ENCODE results near the gene ZRANB2.

ZRANB2 gene, protein sequence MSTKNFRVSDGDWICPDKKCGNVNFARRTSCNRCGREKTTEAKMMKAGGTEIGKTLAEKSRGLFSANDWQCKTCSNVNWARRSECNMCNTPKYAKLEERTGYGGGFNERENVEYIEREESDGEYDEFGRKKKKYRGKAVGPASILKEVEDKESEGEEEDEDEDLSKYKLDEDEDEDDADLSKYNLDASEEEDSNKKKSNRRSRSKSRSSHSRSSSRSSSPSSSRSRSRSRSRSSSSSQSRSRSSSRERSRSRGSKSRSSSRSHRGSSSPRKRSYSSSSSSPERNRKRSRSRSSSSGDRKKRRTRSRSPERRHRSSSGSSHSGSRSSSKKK

DNA sequence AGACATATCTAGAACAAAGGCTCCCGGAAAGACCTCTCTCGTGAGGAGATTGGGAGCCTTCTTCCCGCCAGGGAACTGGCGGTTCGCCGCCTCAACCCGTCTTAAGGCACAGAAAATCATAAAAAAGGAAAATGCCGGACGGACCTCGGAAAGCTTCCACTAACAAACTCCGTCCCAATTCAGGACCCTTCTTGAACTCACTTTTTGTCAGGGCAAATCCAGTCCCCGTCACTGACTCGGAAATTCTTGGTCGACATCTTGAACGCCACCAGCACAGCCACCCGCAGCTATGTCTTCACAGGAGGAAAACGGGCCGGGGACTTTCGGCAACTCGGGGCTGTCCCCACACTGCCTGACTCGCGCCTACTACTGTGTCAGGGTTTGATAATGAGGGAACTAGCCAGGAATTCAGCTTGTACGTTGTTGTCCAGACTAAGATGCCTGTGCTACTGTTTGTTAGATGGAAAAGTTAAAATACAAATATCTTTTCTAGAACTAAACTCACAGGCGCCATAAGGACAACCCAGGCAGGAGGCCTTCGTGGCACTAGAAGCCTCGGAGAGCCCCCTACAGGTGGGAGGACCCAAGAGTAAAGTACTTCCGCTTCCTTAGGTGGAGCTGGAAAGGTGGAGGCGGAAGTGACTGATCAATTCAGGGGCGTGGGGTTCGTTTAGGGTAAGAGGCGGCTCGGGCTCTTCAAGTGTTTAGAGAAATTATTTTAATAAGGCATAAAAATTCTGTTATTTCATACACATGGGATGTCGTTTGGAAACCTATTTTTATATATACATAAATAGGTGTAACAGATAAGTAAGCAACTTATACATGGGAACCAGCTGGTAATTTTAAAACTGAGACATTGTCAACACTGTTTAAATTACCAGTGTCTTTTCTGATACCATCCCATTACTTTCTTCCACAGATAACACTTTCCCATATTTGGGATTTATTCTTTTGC is at the start of gene ZRANB2:
ZRANB2 (minus strand) TSS at position 297 of the 958 bp plus-strand sequence; CDS start at position 257, 40 bp downstream.
- H3K4me1 ChIP-seq (ENCODE audit: insufficient read depth, low read length): no peaks in the 10 kb centered on the region
- H3K9ac ChIP-seq (ENCODE audit: low read depth, low read length): peak within 1 kb of the TSS; percentile 88
- H3K36me3 ChIP-seq (ENCODE audit: insufficient read depth, low read length): peaks cover 9% of the 10 kb centered on the region
- H3K9me3 ChIP-seq (ENCODE audit: control insufficient read depth, insufficient read depth, low read length): no peaks in the 10 kb centered on the region

DNA sequence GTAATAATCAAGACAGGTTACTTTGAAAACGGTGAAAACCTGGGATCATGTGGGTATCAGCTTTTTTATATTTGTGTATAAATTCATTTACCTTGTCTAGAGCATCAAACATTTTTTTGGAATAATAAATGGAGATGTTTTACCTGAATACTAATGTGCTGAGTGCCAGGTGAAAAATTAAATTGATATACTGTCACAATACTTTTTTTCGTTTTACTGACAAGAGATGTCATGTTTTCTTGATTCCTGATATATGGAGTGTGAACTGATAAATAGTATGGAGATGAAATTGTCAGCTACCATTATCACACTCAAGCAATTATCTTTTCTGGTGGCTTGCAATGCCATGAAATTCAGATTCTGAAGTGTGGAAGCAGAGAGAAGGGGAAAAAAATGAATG is 47.2 kb upstream of the ZRANB2 start:
- H3K9ac ChIP-seq (ENCODE audit: low read depth, low read length): no peak overlapping the region
- H3K9me3 ChIP-seq (ENCODE audit: control insufficient read depth, insufficient read depth, low read length): no peaks in the 10 kb centered on the region; the same call in 1 of the 2 replicates
- no peaks in the 10 kb centered on the region for H3K36me3 ChIP-seq (ENCODE audit: insufficient read depth, low read length)
- no peaks in the 10 kb centered on the region for H3K4me1 ChIP-seq (ENCODE audit: insufficient read depth, low read length)

DNA sequence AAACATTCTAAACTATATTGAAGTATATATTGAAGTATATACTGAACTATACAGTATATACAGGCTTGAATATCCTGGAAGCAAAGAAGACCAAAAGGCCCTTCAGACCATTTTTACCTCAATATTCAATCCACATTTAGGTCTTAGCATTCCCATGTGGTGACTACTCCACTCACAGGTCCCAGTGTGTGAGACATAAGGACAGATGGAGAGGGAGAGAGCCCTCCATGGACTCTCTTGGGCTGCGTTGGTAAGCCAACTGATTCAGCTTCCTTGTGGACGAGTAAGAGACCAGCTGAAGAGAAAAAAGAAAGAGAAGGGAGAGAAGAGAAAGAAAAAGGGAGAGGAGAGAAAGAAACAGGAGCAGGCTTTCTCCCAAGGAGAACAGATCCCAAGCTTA is 37.3 kb upstream of the ZRANB2 start:
- no peaks in the 10 kb centered on the region for H3K36me3 ChIP-seq (ENCODE audit: insufficient read depth, low read length)
- no peak overlapping the region for H3K9ac ChIP-seq (ENCODE audit: low read depth, low read length)
- H3K9me3 ChIP-seq (ENCODE audit: control insufficient read depth, insufficient read depth, low read length): no peaks in the 10 kb centered on the region
- no peaks in the 10 kb centered on the region for H3K4me1 ChIP-seq (ENCODE audit: insufficient read depth, low read length)

DNA sequence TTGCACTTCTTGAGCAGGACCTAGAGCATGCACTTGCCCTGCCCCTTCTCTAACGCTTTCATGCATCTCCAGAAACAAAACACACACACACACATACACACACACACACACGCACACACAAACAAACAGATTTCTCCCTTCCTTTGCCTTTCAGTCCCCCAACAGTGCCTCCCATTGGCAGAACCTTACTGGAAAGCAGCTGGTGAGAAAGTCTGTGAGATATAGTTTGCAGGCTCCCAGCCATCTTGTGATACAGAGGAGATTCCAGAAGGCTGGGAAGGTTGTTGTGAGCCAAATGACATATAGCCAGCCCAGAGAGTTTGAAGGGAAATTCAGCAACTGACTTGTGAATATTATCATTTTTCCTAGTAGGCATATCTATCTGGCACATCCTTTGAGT is 35.9 kb upstream of the ZRANB2 start:
- Histone ChIP-seq H3K9me3 (ENCODE audit: control insufficient read depth, insufficient read depth, low read length) (no peaks in the 10 kb centered on the region), H3K4me1 (ENCODE audit: insufficient read depth, low read length) (no peaks in the 10 kb centered on the region)

GRCh38 chr1:71106658-71107322 is 26.0 kb upstream of the ZRANB2 start:
- H3K9me3 ChIP-seq (ENCODE audit: control insufficient read depth, insufficient read depth, low read length): no peaks in the 10 kb centered on the region

More for the DNA sequence above, 35.9 kb upstream of the ZRANB2 start:
- Histone ChIP-seq H3K9ac (ENCODE audit: low read depth, low read length) (no peak overlapping the region), H3K36me3 (ENCODE audit: insufficient read depth, low read length) (no peaks in the 10 kb centered on the region)

DNA sequence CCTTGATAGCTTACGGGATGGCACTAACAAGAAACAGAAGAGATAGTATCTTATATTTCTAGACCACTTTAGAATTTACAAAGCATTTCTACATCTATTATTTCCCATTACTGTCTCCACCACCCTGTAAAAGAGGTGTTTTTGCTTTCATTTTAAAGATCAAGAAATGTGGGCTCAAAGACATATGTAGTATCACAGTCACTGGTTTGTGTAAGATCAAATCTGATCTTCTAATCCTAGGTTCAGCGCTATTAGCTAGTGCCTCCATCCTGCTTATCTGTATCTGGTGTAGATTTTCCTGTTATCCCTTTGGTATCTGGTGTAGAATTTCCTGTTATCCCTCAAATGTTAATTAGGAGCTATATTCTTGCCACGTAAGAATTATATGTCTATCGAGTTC is 23.6 kb upstream of the ZRANB2 start:
- Histone ChIP-seq H3K36me3 (ENCODE audit: insufficient read depth, low read length) (no peaks in the 10 kb centered on the region), H3K9ac (ENCODE audit: low read depth, low read length) (no peak overlapping the region), H3K9me3 (ENCODE audit: control insufficient read depth, insufficient read depth, low read length) (no peaks in the 10 kb centered on the region), H3K4me1 (ENCODE audit: insufficient read depth, low read length) (no peaks in the 10 kb centered on the region; the same call in 1 of the 2 replicates)

More at GRCh38 chr1:71106658-71107322, 26.0 kb upstream of the ZRANB2 start:
- Histone ChIP-seq H3K4me1 (ENCODE audit: insufficient read depth, low read length) (no peaks in the 10 kb centered on the region; the same call in 1 of the 2 replicates), H3K36me3 (ENCODE audit: insufficient read depth, low read length) (no peaks in the 10 kb centered on the region), H3K9ac (ENCODE audit: low read depth, low read length) (no peak overlapping the region)

DNA sequence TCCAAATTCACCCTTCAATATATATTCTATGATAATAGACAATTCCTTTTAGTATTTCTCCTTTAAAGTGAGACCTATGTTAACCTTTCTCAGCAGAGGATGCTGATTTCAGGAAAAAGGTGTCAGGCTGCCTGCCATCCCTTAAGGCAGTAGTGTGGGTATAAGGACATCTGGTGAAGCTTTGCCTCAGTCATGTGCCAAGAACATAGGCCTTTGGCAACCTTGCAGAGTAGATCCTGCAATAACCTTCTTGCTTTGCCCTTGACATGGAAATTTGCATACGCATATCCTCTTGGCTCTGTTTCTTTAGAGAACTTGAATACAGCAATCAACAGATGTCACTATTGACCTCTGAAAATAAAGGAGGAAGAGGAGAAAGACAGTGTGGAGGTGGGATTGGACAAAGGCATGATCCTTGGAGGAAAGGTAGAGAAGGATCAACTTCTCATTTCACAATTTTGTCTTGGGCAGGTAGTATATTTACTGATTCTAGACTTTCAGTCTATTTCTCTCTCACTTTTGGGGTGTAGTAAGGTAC is 21.1 kb upstream of the ZRANB2 start:
- H3K36me3 ChIP-seq (ENCODE audit: insufficient read depth, low read length): no peaks in the 10 kb centered on the region
- no peaks in the 10 kb centered on the region for H3K9me3 ChIP-seq (ENCODE audit: control insufficient read depth, insufficient read depth, low read length)
- H3K4me1 ChIP-seq (ENCODE audit: insufficient read depth, low read length): no peaks in the 10 kb centered on the region; the same call in 1 of the 2 replicates
- H3K9ac ChIP-seq (ENCODE audit: low read depth, low read length): no peak overlapping the region

GRCh38 chr1:71097428-71097827 is 16.6 kb upstream of the ZRANB2 start:
- H3K4me1 ChIP-seq (ENCODE audit: insufficient read depth, low read length): no peaks in the 10 kb centered on the region; the same call in 1 of the 2 replicates
- H3K9ac ChIP-seq (ENCODE audit: low read depth, low read length): no peak overlapping the region
- H3K9me3 ChIP-seq (ENCODE audit: control insufficient read depth, insufficient read depth, low read length): no peaks in the 10 kb centered on the region
- no peaks in the 10 kb centered on the region for H3K36me3 ChIP-seq (ENCODE audit: insufficient read depth, low read length)

- Histone ChIP-seq H3K9me3 (ENCODE audit: control insufficient read depth, insufficient read depth, low read length) (no peaks in the 10 kb centered on the region), H3K9ac (ENCODE audit: low read depth, low read length) (no peak overlapping the region), H3K36me3 (ENCODE audit: insufficient read depth, low read length) (no peaks in the 10 kb centered on the region), H3K4me1 (ENCODE audit: insufficient read depth, low read length) (no peaks in the 10 kb centered on the region)
These were observed 14.1 kb upstream of the ZRANB2 start for GRCh38 chr1:71094913-71095312.

DNA sequence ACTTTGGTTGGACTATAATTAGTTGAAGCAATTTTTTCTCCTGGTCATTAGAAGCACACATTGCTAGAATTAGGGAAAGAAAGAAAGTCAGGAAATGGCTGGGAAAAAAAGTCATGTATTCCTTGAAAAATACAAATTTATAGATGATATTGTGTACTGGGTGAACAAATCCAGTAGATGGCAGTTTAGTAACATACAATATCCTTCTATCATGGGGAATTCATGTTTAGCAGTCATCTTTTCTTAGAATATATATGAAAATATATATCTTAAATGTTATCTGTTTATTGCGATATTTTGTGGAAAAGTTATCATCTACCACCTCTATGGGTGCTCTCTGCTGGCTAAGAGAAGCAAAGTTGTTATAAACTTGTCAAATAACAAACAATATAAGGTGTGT is 13.1 kb upstream of the ZRANB2 start:
- Histone ChIP-seq H3K9ac (ENCODE audit: low read depth, low read length) (no peak overlapping the region), H3K9me3 (ENCODE audit: control insufficient read depth, insufficient read depth, low read length) (no peaks in the 10 kb centered on the region), H3K4me1 (ENCODE audit: insufficient read depth, low read length) (no peaks in the 10 kb centered on the region), H3K36me3 (ENCODE audit: insufficient read depth, low read length) (no peaks in the 10 kb centered on the region)

GRCh38 chr1:71089536-71090270 is 8.9 kb upstream of the ZRANB2 start:
- H3K9ac ChIP-seq (ENCODE audit: low read depth, low read length): no peak overlapping the region
- no peaks in the 10 kb centered on the region for H3K36me3 ChIP-seq (ENCODE audit: insufficient read depth, low read length)
- no peaks in the 10 kb centered on the region for H3K9me3 ChIP-seq (ENCODE audit: control insufficient read depth, insufficient read depth, low read length)
- no peaks in the 10 kb centered on the region for H3K4me1 ChIP-seq (ENCODE audit: insufficient read depth, low read length)

- Histone ChIP-seq H3K9ac (ENCODE audit: low read depth, low read length) (no peak overlapping the region), H3K9me3 (ENCODE audit: control insufficient read depth, insufficient read depth, low read length) (no peaks in the 10 kb centered on the region), H3K4me1 (ENCODE audit: insufficient read depth, low read length) (no peaks in the 10 kb centered on the region), H3K36me3 (ENCODE audit: insufficient read depth, low read length) (no peaks in the 10 kb centered on the region)
These were observed 7.9 kb upstream of the ZRANB2 start for GRCh38 chr1:71088645-71089287.

DNA sequence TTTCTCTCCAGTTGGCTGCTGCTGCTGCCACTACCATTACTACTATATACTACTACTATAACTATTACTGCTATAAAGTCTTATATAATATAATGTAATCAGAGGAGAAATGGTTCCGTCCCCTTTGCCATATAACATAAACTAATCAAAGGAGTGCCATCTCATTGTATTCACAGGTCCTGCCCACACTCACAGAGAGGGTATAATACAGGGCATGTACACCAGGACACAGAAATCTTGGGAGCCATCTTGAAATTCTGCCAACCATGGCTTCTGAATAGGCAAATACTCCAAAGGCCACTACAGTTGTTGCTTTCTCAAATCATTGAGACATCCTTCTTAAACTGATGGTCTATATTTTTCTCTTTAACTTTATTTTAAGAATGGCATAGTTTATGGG is 6.9 kb upstream of the ZRANB2 start:
- Histone ChIP-seq H3K4me1 (ENCODE audit: insufficient read depth, low read length) (no peaks in the 10 kb centered on the region), H3K36me3 (ENCODE audit: insufficient read depth, low read length) (no peaks in the 10 kb centered on the region), H3K9ac (ENCODE audit: low read depth, low read length) (no peak overlapping the region), H3K9me3 (ENCODE audit: control insufficient read depth, insufficient read depth, low read length) (no peaks in the 10 kb centered on the region)

Data from ES-I3 (cell line).